ENCODE measurements around the gene SMG9.

SMG9 gene

GRCh38 chr19:43752287-43752875, 2.4 kb downstream of the SMG9 start:
- no peak for DNase-seq (ENCODE audit: low read depth)

- peak; percentile 83 for DNase-seq (ENCODE audit: low read depth)
Measured at GRCh38 chr19:43751466-43752220, 3.1 kb downstream of the SMG9 start.

- DNase-seq (ENCODE audit: low read depth): no peak
Measured at GRCh38 chr19:43749898-43750297, 4.9 kb downstream of the SMG9 start.

GRCh38 chr19:43749152-43749551, 5.6 kb downstream of the SMG9 start:
- DNase-seq (ENCODE audit: low read depth): no peak

- no peak for DNase-seq (ENCODE audit: low read depth)
Measured at GRCh38 chr19:43748685-43749084, 6.1 kb downstream of the SMG9 start.

- DNase-seq (ENCODE audit: low read depth): no peak
Measured at GRCh38 chr19:43748205-43748594, 6.6 kb downstream of the SMG9 start.

GRCh38 chr19:43747557-43748204, 7.1 kb downstream of the SMG9 start:
- DNase-seq (ENCODE audit: low read depth): no peak

- peak; percentile 89 for DNase-seq (ENCODE audit: low read depth)
Measured at GRCh38 chr19:43743059-43743458, 11.7 kb downstream of the SMG9 start.

- no peak for DNase-seq (ENCODE audit: low read depth)
Measured at GRCh38 chr19:43741075-43741825, 13.5 kb downstream of the SMG9 start.

GRCh38 chr19:43739439-43740235, 15.1 kb downstream of the SMG9 start:
- peak; percentile 36 for DNase-seq (ENCODE audit: low read depth)

GRCh38 chr19:43738780-43739211, 16.0 kb downstream of the SMG9 start:
- no peak for DNase-seq (ENCODE audit: low read depth)

GRCh38 chr19:43735957-43736356, 18.8 kb downstream of the SMG9 start:
- DNase-seq (ENCODE audit: low read depth): peak; percentile 72

GRCh38 chr19:43735013-43735412, 19.7 kb downstream of the SMG9 start:
- DNase-seq (ENCODE audit: low read depth): no peak

GRCh38 chr19:43731846-43732245, 22.9 kb downstream of the SMG9 start:
- peak; percentile 49 for DNase-seq (ENCODE audit: low read depth)

- no peak for DNase-seq (ENCODE audit: low read depth)
Measured at GRCh38 chr19:43731346-43731745, 23.4 kb downstream of the SMG9 start.

GRCh38 chr19:43729919-43730318, 24.8 kb downstream of the SMG9 start:
- no peak for DNase-seq (ENCODE audit: low read depth)

- no peak for DNase-seq (ENCODE audit: low read depth)
Measured at GRCh38 chr19:43727593-43727853, 27.2 kb downstream of the SMG9 start.

- no peak for DNase-seq (ENCODE audit: low read depth)
Measured at GRCh38 chr19:43726736-43727592, 27.8 kb downstream of the SMG9 start.

- DNase-seq (ENCODE audit: low read depth): no peak
Measured at GRCh38 chr19:43725468-43725867, 29.3 kb downstream of the SMG9 start.

GRCh38 chr19:43724896-43725295, 29.9 kb downstream of the SMG9 start:
- no peak for DNase-seq (ENCODE audit: low read depth)

- DNase-seq (ENCODE audit: low read depth): no peak
Measured at GRCh38 chr19:43723588-43723987, 31.2 kb downstream of the SMG9 start.
